Measurements from ENCODE around the gene KRT1.

GRCh38 chr12:52684431-52684830 lies 4.2 kb upstream of the KRT1 start:
- no peak for TF ChIP-seq CTCF (IDR thresholded peaks at IDR 0.05)
- no peak for TF ChIP-seq ZFX (IDR thresholded peaks at IDR 0.05; ENCODE audit: borderline replicate concordance)
